Activated T-cell treated with anti-CD3 and anti-CD28 coated beads for 48 hours (primary cell): Measurements from ENCODE around the gene ARFGAP2.
A peak's percentile ranks its signal among the peaks of the same experiment; 100 is the strongest.

Experiments used
- DNase-seq: peaks from one replicate; pipeline ENCODE4 v3.0.0-alpha.2; 2020; ENCODE audit warnings: low read depth

ARFGAP2 gene

DNA sequence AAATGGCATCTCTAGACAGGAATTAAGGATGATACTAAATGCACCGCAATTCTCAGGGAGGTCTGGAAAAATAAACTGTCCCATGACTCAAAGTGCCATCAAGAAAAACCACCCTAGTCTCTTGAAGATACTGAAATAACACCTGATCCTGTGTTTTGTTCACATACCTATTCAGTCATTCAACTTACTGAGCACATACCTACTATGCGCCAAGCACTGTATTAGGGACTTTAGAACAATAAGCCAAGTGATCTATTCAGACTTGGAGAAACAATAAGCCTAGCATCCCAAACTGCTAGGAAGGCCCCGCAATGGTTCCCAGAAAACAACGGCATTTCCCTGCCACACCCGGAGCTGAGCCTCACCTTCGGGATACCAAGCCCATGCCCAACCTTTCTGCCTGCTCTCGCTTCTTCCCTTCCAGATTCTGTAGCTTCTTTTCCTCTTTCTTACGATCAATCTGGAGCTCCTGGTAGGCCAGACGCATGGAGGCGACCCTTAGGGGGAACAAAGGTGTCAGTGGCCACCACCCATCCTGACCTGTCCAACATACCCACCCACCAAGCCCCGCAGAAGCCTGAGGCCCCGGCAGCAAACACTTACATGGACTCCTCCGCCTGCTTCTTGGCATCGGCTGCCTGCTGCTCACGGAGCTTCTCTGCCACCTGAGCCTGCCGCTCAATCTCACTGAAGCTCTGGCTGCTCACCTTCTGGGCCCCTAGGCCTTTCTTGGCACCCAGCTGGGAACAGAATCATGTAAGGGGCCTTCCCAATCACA lies 5.4 kb downstream of the ARFGAP2 start:
- no peak for DNase-seq

DNA sequence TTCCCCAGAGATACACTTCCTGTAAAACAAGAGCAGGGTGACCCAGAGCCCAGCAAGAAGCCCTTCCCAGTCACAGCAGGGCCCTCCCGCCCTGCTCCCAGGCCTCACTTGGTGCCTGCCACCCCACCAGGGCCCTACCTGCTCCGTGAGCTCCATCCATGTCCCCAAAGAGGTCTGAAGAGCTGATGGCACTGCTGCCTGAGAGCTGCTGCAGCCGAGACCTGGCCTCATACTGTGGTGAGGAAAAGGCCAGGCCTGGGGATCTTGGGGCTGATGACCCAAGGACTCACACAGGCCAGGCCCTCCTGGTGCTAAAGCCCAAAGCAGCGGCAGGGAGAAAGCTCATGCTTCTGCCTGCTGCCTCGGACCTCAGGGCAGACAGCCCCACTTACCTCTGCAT lies 10.3 kb downstream of the ARFGAP2 start:
- no peak for DNase-seq

DNA sequence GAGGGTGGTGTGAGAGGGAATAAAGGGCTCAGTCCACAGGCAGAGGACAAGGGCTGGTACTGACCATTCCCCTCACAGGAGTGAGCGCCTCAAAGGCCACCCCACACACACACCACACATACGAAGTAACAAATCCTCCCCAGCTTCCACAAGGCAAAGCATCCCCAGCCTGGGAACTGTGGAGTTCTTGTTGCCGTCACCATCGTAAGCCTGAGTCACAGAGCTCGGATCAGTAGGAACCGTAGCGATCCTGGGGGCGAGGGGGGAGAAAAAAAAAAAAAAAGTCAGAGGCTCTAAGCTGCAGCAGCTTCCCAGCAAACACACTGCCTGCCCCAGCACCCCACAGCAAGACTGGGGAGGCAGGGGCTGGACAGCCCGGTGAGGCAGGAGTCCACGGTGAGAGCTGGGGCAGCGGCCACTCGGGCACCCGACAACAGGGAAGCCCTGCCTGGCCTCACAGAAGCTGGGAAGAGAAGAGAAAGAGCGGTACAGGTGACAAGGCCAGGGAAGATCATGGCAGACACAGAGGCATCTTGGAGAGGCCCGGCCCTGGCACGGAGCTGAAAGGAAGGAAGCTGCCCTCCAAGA lies 11.3 kb downstream of the ARFGAP2 start:
- no peak for DNase-seq

DNA sequence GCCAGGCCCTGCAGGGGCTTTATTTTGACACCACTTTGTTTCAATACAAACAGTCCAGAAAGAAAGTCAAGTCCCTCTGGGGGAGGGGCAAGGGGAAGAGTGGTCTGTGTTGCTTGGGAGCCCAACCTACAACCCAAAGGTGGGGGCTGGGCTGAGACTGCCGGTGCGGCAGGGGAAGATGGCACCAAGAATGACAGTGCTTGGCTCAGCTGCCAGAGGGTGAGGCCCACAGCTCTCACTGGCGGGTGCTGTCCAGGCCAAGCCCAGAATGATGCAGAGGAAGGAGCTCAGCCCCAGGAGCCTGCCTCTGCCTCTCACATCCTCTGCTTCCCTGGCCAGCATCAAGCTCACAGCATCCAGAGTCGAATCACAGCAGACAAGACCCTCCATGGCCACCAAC lies 12.4 kb downstream of the ARFGAP2 start:
- DNase-seq = no peak

DNA sequence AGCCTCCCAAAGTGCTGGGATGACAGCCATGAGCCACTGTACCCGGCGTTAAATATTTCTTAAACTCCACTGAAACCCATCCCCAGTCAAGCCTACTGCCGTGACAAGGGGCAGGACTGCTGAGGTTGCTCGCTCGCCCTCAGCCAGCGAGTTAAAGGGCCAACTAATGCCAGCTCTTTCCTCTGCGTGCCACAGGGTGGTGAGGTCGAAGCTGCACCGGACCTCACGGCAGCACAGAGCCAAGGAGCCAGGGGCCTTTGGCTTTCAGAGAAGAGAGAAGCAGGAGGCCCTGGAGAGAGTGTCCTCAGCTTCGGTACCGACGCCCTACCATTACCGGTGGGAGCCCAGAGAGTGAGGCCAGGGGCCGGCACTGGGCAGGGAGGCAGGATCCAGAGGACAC lies 12.8 kb downstream of the ARFGAP2 start:
- DNase-seq = no peak

DNA sequence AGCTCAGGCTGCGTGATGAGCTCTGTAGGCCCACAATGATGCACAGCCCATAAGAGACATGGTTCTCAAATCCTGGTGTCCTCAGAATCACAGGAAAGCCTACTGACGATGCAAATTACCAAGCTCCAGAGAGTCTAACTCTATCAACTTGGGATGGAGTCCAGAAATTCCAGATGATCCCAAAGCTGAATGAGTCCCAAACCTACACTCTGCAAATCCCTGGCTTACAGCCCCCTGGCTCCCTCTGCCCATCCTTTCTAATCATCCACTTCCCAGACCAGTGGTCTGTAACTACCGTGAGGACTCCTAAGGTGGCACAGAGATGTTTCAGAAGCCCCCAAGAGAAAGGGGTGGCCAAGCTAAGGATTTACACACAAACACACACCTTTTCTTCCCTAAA lies 13.5 kb downstream of the ARFGAP2 start:
- DNase-seq = no peak

DNA sequence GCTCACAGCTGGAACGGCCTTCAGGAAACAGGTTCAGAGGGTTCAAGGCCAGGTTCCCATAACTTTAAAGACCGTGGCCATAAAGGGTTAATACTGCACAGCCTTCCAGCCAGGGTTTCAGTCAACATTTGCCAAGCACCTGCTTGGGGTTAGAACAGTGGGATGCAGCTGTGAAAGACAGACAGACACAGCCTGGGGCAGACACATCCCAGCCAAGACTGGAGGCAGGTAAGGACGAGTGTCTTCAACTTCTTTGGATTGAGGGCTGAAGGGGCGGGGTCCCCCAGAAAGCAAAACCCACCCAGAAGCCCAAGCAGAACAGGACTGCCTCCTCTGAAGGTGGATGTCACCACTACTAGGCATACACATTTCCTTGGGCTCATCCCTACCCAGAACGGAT lies 14.3 kb downstream of the ARFGAP2 start:
- DNase-seq = no peak

DNA sequence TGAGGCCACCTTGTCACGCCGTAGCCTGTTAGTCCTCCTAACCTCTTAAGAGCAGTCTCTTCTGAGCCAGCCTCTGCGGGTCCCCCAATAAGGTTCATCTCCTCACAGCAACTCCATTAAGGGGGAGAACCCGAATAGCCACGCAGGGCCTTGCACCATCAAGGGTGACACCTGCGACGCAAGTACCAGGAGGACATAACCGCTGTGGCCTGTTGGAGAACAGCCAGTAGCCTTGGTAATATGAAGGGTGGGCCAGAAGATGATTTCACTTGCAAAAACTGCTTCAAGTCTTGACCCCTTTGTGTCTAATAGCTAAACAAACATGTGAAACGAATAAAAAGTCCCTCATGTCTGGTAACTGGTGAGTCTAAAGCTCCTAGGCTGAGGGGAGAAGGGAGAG lies 14.8 kb downstream of the ARFGAP2 start:
- no peak for DNase-seq

DNA sequence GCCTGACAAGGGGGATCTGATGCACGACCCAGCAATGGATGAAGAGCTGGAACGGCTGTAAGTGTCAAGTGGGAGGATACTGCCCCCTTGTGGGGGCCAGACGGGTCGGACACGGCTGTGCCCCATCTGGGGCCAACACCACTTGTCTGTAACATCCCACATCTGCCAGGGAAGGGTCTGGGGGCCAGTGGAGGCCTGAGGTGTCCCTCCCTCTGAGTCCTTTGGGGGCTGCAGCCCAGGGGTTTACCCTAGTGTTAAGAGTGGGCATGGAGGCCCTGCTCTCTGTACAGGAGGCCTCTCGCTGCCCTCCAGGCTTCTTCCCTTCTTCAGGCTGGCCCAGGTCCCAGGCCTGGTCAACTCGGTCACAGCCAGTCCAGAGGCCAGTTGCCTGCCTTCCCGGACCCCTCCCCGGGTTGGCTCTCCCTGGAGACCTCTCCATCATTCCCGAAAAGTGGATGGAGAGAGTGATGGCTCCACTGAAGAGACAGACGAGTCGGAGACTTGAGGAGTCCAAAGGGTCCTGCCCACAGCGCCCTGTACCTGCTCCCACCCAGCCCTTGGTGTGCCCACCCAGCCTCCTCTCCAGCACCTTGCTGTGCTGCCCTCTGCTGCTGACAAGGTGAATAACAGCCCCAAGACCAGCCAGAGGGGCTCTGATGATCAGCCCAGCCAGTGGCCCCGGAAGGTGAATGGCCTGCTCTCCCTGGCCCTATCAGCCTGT lies 15.4 kb downstream of the ARFGAP2 start:
- peak; percentile 59 for DNase-seq

DNA sequence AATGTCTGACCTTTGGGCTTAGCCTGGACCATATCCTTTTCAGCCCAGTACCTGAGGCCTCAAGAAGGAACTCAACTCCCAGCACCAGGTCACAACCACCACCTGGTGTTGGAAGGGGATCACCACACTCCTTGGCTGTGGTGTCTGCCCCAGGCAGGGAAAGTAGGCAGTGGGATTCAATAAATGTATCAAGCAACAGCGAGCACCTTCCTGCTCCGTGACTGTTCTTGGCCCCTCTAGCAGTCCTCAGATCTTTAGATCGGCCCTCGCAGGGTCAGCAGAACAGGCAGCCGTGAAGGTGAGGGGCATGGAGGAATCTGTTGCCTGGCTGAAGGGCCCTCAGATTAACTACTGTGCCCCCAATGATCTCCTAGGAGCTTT lies 15.9 kb downstream of the ARFGAP2 start:
- no peak for DNase-seq

DNA sequence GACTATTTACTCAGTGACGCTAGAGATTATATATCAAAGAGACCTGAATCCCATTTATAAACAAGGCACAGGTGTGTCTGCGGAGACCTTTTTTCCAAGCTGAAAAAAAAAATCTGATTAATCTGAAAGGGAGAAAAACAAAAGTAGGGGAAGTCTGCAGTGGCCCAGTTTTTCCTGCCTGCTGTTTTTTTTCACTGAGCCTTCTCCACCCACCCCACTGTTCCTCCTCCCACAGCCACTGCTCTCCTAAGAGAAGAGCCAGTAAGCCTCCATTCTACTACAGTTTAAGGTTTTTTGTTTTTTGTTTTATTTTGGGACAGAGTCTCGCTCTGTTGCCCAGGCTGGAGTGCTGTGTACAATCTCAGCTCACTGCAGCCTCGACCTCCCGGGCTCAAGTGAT lies 18.4 kb downstream of the ARFGAP2 start:
- DNase-seq = no peak

DNA sequence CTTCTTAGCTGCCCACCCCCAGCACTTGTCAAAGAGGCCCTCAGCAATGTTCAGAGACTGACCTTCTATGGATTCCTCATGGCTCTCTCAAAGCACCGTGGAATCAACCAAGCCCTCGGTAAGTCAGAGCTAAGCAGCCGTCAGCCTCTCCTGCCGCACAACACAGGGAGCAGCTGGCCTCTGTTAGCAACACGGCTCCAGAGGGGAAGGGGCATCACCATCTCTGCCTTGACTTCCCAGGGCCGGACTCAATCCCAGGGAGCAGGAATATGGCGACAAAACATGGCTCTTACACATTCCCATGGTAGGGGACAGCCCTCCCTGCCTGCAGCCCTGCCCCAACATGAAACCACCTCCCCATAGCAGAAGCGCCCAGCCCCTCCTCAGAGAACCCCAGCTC lies 18.9 kb downstream of the ARFGAP2 start:
- DNase-seq = no peak

DNA sequence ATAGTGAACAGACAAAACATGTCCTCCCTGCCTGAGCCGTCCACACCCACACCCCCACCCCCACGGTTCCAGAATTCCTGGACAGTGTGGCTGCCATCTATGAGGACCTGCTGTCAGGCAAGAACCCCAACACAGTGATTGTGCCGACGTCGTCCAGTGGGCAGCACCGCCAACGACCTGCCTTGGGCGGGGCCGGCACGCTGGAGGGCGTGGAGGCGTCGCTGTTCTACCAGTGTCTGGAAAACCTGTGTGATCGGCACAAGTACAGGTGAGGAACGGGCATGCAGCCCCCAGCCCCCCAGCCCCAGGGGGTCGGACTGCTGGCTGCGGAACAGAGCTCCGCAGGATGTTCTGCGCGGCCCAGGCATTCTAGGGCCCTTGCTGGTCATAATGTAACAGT lies 19.7 kb downstream of the ARFGAP2 start:
- DNase-seq = no peak

DNA sequence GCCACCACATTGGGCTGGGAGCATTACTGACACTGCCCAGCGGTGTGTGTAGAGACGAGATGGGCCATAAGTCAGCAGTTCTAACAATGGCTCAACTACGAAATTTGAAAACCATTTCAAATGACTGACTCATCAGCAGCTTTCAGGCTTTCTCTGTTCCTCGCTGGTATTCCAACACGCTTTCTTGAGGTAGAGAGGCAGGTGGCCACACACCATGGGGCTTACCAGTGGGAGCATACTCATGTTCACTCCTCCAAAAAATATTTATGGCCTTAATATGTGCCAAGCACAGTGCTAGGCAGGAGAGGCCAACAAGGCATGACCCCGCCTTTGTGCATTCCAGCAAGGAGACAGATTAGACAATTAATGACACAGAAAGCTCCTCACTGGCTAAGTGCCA lies 20.3 kb downstream of the ARFGAP2 start:
- no peak for DNase-seq

DNA sequence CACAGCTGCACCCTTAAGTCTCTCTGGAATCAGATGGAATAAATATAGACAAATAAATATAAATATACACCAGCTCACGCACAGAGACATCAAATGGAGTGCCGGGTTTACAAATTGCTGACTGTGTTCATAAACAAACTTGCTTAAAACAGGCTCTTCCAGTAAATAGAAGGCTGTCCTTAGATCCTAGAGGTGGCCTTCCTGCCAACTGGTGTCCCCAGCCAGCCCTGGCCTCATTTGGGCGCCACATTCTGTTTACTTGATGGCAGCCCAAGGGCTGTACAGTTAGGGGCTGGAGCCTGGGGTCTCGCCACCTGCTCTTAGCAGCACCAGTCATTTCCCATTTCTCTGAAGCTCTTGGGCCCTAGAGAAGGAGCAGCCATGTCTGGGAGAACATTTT lies 20.8 kb downstream of the ARFGAP2 start:
- DNase-seq = no peak

DNA sequence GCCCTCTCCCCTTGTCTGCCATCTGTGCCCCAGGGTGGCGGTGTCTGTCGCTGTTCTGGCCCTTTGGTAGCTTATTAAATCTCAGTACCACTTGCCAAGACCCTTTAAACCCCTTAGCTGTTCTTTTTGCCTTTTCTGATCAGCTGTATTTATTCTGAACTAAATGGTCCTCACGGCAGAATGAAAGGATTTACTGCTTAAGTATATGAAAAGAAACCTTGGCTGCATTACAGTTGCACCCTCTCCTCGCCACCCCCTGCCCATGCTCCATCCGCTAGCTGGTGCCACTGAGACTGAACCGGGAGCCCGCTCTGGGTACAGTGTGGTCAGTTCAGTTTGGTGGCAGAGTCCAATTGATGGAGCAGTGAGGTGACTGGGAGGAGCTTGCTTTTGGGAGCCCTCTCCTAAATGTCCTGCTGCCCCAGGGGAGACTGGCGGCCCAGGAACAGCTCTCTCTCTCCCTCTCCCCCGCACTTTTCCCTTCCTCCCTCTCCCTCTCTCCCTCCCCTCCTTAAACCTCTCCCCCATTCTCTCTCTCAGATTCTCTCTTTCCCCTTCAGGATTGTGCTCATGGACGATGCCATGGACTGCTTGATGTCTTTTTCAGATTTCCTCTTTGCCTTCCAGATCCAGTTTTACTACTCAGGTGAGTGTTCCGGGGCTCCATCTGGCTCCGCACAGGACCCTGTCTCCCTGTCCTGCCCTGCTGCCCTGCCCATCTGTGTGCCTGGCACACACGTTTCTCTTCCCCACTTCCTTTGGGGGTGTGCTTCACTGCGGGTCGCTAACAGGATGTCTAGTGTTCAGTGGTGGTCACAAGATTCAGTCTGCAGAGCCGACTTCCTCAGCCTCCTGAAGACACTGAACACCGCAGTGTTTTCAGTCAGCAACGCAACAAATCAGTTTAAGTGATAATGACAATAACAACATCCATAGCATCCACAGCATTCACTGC lies 21.8 kb downstream of the ARFGAP2 start:
- DNase-seq = no peak

DNA sequence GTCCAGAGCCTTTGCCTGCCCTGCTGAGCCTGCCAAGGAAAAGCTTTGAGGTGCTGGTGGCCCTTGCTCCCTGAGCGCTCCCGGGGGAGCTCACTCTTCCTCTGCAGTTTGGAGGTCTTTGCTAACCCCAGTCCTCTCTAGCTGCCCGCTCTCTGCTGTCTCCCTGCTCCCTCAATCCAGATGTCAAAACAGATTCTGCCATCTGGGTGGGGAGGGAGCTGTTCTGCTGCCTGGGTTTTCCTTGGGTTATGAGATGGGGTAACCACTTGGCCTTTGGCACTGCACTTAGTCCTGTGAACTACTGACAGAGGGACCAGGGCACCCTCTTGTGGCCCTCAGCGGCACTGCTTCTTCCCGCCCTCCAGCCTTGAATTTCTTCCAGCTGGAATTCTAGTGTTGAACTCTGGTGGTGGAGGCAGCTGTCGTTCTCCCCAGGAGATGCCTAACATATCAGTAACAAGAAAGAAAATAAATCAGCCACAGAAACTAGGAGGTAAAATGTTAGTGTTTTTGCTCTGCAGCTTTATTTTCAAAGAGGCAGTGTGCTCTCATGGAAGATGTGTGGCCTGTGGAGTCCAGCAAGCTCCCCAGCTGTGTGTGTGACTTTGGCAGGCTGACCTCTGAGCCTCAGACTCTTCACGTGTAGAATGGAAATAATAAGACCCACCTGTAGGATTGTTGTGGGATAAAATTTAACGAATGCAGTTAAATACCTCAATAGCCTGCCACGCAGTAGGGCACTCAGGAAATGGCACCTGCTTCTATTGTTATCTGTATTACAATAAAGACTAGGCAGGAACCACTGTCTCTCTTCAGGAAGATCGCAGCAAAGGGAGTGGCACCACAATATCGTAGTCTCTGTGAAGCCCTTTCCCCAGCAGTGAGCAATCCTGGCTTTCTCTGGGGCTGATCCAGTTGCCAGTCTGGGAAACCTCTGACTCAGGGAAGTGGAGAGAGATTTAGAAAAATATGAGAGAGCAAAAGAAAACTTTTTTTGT lies 23.4 kb downstream of the ARFGAP2 start:
- peak; percentile 44 for DNase-seq

DNA sequence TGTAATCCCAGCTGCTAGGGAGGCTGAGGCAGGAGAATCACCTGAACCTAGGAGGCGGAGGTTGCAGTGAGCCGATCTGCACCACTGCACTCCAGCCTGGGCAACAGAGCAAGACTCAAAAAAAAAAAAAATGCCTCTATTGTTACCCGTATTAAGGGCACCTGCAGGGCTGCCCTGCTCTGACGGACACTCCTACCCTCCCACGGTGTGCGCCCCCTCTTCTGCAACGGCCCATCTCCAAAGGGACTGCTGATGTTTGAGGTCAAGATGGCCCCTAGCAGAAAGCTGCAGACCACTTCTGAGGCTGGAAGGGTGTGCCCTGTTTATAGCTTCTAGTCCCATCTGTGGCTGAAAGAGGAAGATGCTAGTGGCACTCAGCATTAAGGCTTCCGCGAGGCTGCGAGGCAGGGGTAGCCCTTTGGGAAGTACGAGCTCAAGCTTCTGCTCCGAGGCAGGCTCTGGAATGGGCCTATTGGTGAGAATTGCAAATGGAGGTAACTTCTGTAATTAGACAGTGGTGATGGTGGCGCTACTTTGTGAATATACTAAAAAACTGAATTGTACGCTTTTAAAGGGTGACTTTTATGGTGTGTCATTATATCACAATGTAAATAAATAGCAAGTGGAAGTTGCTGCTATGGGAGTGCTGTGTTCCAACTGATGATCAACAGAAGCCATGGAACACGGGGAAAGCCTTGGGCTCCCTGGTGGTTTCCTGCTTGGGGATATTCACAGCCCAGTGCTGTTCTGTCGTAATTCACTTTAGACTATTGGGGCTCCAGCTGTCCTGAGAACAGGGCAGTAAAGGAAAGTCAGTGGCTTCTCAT lies 24.3 kb downstream of the ARFGAP2 start:
- no peak for DNase-seq

DNA sequence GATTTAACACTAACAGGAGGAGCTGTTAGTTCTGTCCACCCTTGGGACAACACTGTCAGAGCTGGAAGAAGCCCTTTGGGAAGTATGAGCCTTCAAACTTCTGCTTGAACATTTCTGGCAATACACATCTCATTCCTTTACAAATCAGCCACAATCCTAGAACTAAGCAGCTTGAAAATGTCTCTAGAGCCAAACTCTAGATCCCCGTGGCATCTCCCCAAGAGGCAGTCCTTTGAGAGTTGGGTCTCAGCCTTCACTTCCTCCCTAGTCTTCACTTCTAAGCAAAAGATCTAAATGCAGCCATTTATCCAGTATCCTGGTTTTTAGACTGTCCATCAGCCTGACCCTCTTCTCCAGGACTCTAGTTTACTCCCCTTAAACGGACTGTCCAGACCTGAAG lies 26.9 kb downstream of the ARFGAP2 start:
- DNase-seq = no peak

DNA sequence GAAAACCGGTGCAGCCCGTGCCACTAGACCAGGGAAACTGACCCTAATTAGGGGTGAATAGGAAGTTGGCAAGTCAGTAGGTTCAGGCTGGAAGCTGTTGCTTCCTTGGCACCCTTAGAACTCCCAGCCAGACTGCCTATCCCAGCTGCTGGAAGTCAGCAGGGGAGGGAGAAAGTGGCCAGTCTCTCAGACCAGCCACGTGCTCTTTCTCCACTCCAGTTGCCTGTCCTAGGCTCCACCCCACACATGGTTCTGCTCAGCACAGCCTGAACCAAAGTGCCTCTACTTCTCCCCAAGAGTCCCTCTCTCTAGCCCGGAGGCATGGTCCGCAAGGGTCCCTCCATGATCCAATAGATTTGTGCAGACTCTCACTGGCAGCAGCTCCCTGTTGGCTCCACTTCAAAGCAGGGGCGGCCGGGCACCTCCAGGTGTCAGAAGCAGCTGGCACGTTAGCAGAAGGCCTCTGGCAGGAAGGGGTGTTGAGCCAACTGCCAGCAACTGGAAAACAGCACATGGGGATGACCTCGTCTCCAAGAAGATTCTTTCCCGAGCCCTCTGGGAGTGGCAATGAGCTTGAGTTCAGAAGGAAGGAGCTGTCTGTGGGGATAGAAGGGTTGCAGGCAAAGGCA lies 27.7 kb downstream of the ARFGAP2 start:
- DNase-seq = no peak
